GM21367 (cell line): Measurements from ENCODE around the gene BRPF1.
A peak's percentile ranks its signal among the peaks of the same experiment; 100 is the strongest.
"Not testable (repeated sequence)": the region's sequence is repeated elsewhere in the genome, so short reads cannot be mapped to it uniquely, and the experiment has no call there.

Source experiments
- ATAC-seq: cut with Tn5 transposase; IDR thresholded peaks from one replicate; pipeline ENCODE4 v1.9.1; 2021; ENCODE audit not compliant: unreplicated experiment

BRPF1 gene

GRCh38 chr3:9765865-9766264, 34.3 kb downstream of the BRPF1 start:
- ATAC-seq: no peak

GRCh38 chr3:9767418-9767817, 35.9 kb downstream of the BRPF1 start:
- no peak for ATAC-seq

- ATAC-seq: no peak
Observed at GRCh38 chr3:9768141-9768775, 36.7 kb downstream of the BRPF1 start.

GRCh38 chr3:9769012-9769411, 37.5 kb downstream of the BRPF1 start:
- ATAC-seq: no peak

GRCh38 chr3:9769426-9770275, 38.1 kb downstream of the BRPF1 start, which contains the start of gene CAMK1:
TSS of gene CAMK1 (minus strand) at chr3:9769947. CDS start at chr3:9767749, 2,198 bp downstream.
- ATAC-seq: no peak

- ATAC-seq: no peak
Observed at GRCh38 chr3:9770276-9770812, 38.8 kb downstream of the BRPF1 start.

- not testable (repeated sequence) for ATAC-seq
Observed at GRCh38 chr3:9771007-9771406, 39.5 kb downstream of the BRPF1 start.

- ATAC-seq: no peak
Observed at GRCh38 chr3:9776896-9777693, 45.6 kb downstream of the BRPF1 start.

GRCh38 chr3:9777694-9778021, 46.1 kb downstream of the BRPF1 start:
- no peak for ATAC-seq

- no peak for ATAC-seq
Observed at GRCh38 chr3:9778143-9779074, 46.9 kb downstream of the BRPF1 start.

- ATAC-seq: no peak
Observed at GRCh38 chr3:9779075-9779593, 47.6 kb downstream of the BRPF1 start.

- peak; percentile 67 for ATAC-seq
Observed at GRCh38 chr3:9779721-9780457, 48.4 kb downstream of the BRPF1 start.

- no peak for ATAC-seq
Observed at GRCh38 chr3:9780458-9780812, 48.9 kb downstream of the BRPF1 start.

GRCh38 chr3:9780910-9781309, 49.4 kb downstream of the BRPF1 start:
- ATAC-seq: no peak

- no peak for ATAC-seq
Observed at GRCh38 chr3:9781551-9781950, 50.0 kb downstream of the BRPF1 start.

GRCh38 chr3:9781978-9782603, 50.6 kb downstream of the BRPF1 start:
- ATAC-seq: no peak

GRCh38 chr3:9782770-9783169, 51.2 kb downstream of the BRPF1 start:
- no peak for ATAC-seq

GRCh38 chr3:9783954-9784353, 52.4 kb downstream of the BRPF1 start:
- no peak for ATAC-seq

- ATAC-seq: no peak
Observed at GRCh38 chr3:9784965-9785364, 53.4 kb downstream of the BRPF1 start.
